NCI-H345 (cell line): ENCODE data around the gene SWSAP1.
"Not testable (repeated sequence)": the region's sequence is repeated elsewhere in the genome, so short reads cannot be mapped to it uniquely, and the experiment has no call there.

ENCODE experiments used
- DNase-seq: peaks from one replicate; lab custom pipeline; 2025; lab: John Stamatoyannopoulos, UW

SWSAP1 gene

GRCh38 chr19:11378319-11379189 lies 4.1 kb downstream of the SWSAP1 start:
- DNase-seq: peak; percentile 2

GRCh38 chr19:11379269-11379845 lies 4.9 kb downstream of the SWSAP1 start:
- not testable (repeated sequence) for DNase-seq

GRCh38 chr19:11379857-11380350 lies 5.4 kb downstream of the SWSAP1 start:
- no peak for DNase-seq

- peak; percentile 85 for DNase-seq
Observed at GRCh38 chr19:11380653-11381537, 6.4 kb downstream of the SWSAP1 start.

GRCh38 chr19:11382898-11383705 lies 8.6 kb downstream of the SWSAP1 start:
- DNase-seq: peak; percentile 18

GRCh38 chr19:11383706-11384048 lies 9.2 kb downstream of the SWSAP1 start:
- DNase-seq: no peak

GRCh38 chr19:11384778-11385129 lies 10.3 kb downstream of the SWSAP1 start:
- no peak for DNase-seq

- DNase-seq: no peak
Observed at GRCh38 chr19:11387162-11388034, 12.9 kb downstream of the SWSAP1 start.

GRCh38 chr19:11390359-11390758 lies 15.9 kb downstream of the SWSAP1 start:
- no peak for DNase-seq

GRCh38 chr19:11390933-11391680 lies 16.6 kb downstream of the SWSAP1 start:
- no peak for DNase-seq

- DNase-seq: no peak
Observed at GRCh38 chr19:11397089-11397610, 22.7 kb downstream of the SWSAP1 start.

- DNase-seq: no peak
Observed at GRCh38 chr19:11399667-11400066, 25.2 kb downstream of the SWSAP1 start.

- DNase-seq: no peak
Observed at GRCh38 chr19:11400798-11401197, 26.3 kb downstream of the SWSAP1 start.

- DNase-seq: no peak
Observed at GRCh38 chr19:11401808-11402543, 27.5 kb downstream of the SWSAP1 start.

- no peak for DNase-seq
Observed at GRCh38 chr19:11404588-11405222, 30.2 kb downstream of the SWSAP1 start.

GRCh38 chr19:11405846-11406643 lies 31.6 kb downstream of the SWSAP1 start:
- no peak for DNase-seq

- DNase-seq: not testable (repeated sequence)
Observed at GRCh38 chr19:11406703-11407236, 32.3 kb downstream of the SWSAP1 start.
